ENCODE measurements around the gene EXOC3L4.

Gene EXOC3L4

DNA sequence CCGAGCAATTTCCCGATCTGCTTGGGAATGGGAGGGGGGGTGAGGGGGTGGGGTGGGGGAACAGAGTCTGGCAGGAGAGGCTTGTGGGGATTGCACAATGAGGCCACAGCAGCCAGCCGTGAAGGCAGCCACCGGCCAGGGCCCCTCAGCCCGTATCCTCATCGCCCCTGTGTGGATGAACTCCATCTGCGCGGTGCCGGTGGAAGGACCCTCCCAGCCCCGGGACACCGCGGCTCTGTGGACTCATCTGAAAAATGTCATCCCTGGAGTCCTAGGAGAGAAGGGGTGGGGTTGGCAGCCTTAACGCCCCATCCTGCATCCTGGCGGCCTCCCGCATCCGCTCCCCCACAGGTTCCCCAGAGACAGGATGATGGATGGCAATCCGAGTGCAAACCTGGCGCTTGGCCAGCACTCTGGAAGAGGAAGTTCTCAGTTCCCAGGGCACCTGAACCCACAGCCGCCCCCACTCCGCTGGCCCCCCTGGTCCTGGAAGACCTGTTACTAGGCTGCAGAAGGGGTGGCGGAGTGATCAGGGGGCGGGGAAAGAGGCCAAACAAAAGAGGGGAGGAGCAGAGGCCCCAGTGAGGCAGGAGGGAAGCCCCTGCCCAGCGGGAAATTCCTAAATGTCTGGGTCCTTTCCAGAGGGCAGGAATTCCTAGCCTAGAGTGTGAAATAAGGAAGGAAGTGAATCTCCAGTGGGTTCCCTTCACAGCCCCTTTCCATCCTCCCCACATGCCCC is 27.5 kb downstream of the EXOC3L4 start:
- no peak for DNase-seq (ENCODE audit: low read depth)

DNA sequence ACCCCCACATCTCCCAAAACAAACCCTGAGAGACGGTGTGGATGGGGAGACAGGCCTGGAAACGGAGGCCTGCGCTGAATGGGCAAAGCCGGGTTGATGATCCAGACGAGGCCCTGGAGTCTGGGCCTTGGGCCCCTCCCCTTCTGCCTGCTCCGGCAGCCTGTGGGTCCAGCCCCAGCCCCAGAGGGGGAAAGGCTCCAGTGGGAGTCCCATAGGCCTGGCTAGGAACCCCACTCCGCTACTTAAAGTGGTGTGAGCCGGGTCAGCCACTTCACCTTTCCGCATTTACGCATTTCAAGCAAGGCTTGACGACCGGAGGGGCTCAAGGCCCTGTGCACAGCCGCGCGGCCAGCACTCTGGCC is 28.0 kb downstream of the EXOC3L4 start:
- DNase-seq (ENCODE audit: low read depth), result no peak

DNA sequence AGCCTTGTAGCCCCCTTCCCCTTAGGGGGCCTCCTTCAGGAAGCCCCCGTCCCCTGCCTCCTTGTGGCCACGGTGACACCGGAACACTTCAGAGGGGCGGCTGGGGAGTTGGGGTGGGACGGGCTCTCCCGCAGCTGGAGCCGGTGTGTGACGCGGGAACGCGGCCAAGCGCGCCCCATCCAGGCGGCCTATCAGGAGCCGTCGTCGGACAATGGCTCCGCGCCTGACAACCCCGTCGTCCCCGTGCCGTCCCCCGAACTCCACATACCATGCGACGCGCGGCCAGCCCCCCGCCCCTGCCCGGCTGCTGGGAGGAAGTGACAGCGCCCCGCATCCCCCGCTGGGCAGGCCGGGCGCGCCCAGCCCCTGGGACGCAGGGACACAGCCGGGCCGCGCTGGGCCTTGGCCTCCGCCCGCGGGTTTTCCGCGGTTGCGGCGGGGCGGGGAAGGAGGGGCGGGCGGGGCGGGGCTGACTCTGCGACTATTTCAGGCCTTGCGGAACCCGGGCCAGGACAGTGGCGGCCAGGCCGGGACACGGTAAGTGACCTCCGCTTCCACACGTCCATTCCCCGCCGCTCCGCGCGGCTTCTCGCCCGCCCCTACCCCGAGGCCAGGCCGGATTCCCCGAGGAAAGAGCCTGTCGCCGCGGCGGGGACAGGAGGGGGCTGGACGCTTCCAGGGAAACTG is 28.6 kb downstream of the EXOC3L4 start, which contains the start of gene TNFAIP2:
TSS of gene TNFAIP2 (plus strand) at position 515 of the 687 bp plus-strand sequence. CDS start 2,997 bp downstream, outside the sequence.
- no peak for DNase-seq (ENCODE audit: low read depth)

DNA sequence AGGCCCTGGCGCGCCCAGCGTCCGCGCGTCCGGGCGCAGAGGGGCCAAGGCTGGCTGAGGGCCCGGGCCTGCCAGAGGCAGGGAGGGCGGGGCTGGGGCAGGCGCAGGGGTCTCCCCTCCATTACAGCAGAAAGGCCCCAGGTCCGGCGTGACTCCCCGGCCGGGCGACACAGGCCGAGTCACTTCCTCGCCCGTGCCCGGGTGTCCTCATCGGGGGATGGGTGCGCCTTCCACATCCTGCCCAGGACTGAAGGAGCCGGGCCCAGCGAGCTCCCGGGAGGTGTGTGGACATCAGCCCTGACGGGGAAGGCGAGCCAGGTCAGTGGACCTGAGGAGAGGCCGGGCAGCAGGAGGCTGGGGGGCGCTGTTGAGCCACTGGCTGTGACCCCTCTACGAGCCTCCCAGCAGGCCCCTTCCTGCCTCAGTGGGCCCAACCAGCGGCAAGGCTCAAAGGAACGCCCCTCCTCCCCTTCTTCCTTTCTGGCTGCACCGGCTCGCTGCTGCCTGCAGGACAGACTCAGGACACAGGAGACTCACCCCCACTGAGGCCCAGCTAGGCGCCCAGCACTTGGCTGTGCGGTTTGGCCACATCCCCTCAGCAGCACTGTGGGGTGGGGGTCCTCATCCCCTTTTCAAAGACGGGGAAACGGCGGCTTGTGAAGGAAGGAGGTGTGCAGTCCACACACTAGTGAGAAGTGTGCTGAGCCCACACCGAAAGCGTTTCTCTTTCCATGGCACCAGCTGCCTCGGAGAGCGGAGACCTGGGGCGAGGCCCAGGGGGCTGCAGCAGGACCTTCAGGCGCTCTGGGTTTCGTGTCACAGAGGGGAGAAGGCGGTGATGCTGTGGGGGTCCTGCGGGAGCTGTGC is 29.3 kb downstream of the EXOC3L4 start:
- DNase-seq (ENCODE audit: low read depth), result no peak

DNA sequence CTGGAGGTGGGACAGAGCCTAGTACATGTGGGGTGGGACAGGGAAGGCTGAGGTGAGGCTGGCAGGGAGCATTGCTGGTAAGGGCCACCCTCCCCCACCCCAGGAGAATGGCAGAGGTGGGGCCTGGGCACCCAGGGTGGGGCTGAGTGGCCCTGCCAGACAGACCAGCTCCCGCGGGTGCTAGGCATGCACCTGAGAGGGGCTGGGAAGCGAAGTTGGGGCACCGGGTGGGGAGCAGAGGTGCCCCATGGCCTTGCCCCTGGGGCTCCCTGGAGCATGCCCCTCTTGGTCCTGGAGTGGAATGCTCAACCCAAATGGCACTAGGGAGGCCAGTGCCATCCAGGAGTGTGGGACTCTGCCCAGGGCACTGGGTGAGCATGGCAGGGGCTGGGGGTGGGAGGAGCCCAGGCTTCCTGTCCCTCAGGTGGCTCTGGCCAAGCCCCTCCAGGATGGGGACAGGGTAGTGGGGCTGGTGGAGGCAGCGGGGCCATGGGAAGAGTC is 30.0 kb downstream of the EXOC3L4 start:
- DNase-seq (ENCODE audit: low read depth), result no peak

DNA sequence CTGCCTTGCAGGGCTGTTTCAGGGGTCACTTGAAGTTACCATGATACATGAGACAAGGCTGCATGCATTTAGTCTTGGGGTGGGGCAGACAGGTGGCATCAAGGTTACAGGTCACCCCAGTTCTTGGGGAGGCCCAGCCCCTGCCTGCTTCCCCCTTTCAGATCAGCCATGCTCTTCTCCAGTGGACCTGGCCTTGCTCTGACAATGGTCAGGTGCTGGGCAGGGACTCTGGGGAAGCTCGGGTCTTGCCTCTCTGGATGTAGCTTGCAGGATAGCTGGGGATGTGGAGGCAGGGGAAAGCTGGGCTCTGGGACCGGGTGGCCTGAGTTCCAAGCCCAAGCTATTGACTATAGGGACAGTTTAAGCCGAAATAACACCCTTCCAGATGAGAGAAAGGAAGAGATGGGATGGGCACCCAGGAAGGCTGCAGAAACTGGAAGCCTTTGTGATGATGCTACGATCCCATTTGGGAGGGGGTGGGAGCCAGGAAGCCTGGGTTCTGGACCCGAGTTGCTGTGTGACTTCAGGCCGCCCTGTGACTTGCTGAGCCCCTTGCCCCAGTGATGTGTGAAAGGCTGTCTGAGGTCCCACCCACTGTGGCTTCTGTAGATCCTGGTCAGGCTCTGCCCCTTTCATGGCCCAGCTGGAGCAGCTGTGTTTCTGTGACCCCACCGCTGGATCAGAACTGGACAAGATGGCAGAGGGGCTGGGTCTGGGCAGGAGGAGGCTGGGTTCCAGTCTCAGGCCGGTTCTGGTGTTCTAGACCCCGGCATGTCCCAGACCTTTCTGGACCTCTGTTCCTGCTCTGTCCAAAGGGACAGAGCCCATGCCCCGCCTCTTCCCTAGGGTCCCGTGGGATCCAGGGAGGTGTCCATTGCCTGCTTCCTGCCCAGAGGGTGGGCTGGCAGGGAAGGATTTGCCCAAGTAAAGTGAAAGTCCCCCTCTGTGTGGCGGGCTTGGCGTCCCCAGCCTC is 30.9 kb downstream of the EXOC3L4 start:
- DNase-seq (ENCODE audit: low read depth), result no peak

DNA sequence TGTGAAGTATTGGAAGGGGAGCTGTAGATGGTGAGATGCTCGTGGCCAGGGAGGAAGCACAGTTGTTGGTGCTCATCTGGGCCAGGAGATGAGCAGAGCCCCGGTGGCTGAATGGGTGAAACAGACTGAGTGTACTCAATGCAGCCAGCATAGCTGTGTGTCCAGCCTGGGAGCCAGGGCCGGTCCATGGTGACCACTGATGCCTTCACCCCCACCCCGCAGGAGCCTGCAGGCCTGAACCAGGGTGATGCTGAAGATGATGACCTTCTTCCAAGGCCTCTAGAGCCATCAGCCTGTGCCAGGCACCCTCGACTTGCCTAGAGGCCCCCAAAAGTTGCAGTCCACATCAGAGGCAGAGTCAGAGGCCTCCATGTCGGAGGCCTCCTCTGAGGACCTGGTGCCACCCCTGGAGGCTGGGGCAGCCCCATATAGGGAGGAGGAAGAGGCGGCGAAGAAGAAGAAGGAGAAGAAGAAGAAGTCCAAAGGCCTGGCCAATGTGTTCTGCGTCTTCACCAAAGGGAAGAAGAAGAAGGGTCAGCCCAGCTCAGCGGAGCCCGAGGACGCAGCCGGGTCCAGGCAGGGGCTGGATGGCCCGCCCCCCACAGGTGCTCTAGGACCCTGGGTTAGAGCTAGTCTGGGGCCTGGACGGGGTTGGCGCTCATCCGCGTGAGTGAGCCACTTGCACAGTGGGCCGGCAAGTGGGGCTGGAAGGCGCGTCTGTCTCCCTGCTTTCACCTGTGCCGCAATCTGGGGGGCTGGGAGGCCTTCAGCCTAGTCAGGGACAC is 31.8 kb downstream of the EXOC3L4 start:
- no peak for DNase-seq (ENCODE audit: low read depth)

DNA sequence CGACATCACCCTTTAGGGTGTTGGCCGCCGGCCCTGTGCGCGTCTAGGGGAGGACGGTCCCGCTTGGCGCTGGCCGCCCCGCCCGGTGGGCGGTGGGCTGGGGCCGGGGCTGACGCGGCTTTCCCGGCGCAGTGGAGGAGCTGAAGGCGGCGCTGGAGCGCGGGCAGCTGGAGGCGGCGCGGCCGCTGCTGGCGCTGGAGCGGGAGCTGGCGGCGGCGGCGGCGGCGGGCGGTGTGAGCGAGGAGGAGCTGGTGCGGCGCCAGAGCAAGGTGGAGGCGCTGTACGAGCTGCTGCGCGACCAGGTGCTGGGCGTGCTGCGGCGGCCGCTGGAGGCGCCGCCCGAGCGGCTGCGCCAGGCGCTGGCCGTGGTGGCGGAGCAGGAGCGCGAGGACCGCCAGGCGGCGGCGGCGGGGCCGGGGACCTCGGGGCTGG is 32.4 kb downstream of the EXOC3L4 start:
- DNase-seq (ENCODE audit: low read depth), result no peak

DNA sequence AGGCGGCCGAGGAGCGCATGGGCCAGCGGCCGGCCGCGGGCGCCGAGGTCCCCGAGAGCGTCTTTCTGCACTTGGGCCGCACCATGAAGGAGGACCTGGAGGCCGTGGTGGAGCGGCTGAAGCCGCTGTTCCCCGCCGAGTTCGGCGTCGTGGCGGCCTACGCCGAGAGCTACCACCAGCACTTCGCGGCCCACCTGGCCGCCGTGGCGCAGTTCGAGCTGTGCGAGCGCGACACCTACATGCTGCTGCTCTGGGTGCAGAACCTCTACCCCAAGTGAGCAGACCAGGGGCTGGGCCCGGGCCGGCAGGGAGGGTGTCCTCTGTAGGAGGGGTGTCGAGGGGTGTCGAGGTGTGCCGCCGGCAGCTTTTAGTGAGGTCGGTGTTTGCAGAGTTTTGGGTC is 32.8 kb downstream of the EXOC3L4 start:
- no peak for DNase-seq (ENCODE audit: low read depth)

DNA sequence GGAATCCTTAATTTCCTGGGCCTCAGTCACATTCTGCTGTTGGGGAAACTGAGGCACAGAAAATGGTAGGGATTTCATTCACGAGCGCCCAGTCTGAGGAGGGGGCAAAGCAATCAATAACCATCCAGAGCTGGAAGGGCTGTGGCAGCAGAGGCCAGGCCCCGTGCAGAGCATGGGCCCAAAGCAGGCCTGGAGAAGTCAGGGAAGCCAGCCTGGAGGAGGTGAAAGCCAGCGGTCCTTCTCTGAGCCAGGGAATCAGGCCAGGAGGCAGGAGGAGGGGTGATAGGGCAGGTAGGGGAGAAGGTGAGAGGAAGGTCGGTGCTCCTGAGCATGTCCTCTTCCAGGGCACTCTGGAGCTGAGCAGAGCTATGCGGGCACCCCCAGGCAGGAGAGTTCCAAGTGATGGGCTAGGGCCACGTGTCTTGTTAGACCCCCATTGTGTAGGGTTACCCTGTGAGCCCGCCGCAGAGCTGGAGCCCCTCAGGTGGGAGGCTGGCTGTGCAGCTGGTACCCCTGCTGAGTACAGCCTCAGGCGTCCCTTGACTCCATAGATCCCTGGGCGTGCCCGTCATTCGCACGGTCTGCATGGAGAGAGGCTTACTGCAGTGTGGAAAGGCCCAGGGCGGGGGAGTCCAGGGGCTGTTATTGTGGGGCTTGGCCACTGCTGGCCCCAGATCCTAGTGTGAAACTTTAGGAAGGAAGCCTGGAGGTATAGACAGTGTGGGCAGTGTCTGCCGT is 33.5 kb downstream of the EXOC3L4 start:
- no peak for DNase-seq (ENCODE audit: low read depth)

DNA sequence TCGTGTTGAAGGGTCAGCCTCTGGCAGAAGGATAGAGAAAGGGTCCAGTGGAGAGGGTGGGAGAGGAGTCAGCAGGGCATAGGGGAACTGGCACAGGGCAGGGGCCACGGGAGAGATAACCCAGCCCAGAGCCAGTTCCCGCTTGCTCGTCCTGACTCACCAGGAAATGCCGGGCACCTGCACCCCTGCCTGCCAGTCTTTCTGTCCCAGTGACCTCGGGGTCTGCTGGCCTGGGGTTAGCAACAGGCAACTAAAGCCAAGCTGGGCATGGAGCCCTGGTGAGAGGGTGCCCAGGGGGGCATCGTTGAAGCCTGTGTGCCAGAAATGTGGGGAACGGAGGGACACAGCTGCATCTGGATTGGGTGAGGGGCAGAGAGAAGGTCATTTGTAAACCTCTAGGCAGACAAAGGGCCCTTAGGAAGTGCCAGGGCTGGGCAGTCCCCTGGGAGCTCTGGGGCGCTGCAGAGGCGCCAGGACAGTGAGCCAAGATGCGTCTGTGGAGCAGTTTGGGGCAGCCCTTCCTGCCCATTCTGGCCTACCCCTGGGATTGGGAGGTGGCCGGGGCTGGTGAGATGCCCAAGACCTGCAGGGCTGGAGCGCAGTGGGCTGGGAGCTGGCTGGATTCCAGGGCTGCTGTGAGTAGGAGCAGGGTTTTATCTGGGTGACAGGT is 34.2 kb downstream of the EXOC3L4 start:
- DNase-seq (ENCODE audit: low read depth), result no peak

DNA sequence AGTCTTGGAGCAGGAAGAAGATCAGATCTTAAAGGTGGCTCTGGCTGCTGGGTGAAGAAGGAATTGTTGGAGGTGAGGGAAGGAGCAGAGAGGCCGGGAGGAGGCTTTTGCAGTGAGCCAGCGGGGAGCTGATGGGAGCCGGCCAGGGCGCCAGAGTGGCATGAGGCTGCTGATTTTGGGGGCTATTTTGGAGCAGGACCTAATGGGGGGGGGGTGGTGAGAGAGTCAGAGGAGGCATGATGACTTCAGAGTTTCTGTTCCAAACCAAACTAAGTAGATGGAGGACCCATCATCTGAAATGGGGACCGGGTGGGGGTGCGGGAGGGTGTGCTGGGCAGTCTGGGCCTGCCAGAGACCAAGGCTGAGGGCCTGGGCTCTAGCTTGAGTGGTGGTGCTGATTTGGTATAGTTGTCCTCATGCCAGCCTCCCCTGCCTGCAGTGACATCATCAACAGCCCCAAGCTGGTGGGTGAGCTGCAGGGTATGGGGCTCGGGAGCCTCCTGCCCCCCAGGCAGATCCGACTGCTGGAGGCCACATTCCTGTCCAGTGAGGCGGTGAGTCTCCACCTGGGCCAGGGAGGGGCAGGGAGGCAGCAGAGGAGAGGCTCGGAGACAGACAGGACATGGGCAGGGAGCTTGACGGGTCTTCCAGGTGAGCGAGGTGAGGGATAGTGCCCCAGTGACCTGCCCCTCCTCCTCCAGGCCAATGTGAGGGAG is 34.9 kb downstream of the EXOC3L4 start:
- DNase-seq (ENCODE audit: low read depth), result no peak

DNA sequence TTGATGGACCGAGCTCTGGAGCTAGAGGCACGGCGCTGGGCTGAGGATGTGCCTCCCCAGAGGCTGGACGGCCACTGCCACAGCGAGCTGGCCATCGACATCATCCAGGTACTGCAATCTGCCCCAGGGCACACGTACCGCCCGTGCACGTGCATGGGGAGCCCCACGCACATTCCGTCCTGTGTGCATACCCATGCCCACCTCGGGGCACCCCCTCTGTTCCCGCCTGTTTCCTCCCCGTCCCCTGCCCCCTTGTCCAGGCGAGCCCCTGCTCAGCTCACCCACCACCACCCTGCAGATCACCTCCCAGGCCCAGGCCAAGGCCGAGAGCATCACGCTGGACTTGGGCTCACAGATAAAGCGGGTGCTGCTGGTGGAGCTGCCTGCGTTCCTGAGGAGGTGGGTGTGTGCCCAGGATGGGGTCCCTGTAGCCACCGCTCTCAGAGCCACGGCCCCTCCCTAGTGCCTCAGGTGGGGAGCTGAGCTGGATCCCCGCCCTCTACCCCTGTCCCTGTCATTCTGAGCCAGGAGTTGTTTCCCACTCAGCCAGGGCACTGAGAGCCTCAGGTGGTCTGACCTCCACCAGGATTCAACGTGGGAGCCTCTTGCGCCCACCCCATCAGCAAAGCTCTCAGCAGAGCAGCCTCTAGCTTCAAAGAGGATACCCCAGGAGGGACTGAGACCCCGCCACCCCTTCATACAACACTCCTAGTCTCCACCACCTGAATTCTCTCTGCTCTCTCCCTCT is 35.7 kb downstream of the EXOC3L4 start:
- DNase-seq (ENCODE audit: low read depth), result no peak

DNA sequence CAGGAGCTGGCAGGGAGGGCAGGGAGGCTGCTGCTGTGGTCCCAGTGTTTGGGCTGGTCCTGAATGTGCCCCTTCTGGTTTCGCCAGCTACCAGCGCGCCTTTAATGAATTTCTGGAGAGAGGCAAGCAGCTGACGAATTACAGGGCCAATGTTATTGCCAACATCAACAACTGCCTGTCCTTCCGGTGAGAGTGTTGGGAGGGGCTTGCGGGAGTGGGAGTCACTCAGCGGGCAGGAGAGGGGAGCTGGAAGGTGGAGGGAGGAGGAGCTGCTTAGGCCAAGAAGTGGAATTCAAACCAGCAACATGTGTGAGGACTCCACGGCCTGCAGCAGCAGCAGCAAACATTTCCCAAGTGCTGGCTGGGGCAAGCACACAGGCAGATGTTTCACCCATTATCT is 36.4 kb downstream of the EXOC3L4 start:
- no peak for DNase-seq (ENCODE audit: low read depth)

DNA sequence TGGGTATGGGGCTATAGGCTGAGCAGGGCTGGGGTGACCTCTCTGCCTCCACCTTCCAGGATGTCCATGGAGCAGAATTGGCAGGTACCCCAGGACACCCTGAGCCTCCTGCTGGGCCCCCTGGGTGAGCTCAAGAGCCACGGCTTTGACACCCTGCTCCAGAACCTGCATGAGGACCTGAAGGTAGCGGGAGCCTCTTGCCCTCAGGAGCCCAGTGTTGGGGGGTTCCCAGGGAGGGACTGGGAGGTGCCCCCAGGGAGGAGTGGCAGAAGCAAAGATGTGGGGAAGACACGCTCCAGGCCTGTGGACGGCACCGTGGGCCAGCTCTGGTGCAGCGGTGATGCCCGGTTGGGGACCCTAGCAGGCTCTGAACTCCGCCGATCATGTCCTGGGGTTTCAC is 37.1 kb downstream of the EXOC3L4 start:
- no peak for DNase-seq (ENCODE audit: low read depth)

DNA sequence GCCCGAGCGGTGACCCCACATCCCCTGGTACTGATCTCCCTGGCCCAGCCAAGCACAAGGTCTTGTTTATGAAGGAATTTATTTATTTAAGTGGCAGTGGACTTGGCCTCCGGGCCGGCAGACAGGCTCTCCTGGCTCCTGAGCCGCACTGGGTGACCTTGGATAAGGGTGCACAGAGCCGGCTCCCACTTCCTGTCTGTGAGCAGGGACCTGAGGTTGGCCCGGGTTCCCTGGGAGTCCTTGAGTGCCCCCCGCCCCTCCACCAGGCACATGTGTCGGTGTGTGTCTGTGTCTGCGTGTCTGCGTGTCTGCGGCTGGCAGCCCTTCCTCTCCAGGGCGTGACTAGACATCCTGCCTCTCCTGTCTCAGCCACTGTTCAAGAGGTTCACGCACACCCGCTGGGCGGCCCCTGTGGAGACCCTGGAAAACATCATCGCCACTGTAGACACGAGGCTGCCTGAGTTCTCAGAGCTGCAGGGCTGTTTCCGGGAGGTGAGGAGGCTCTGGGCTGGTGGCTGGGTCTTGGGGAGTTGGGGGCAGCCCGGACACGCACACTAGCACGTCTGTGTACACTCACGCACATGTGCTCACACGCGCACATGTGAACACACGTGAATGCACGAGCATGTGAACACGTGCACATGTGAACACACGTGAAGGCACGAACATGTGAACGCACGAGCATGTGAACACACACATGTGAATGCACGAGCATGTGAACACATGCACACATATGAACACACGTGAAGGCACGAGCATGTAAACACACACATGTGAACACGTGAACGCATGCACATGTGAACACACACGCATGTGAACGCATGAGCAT is 38.1 kb downstream of the EXOC3L4 start:
- no peak for DNase-seq (ENCODE audit: low read depth)
